ENCODE measurements around the gene CAPNS2. TPM values are rescaled to one million over a fixed set of nuclear protein-coding genes. Genes with fewer than 3 reads are reported as not detected.

CAPNS2 gene
- total and polyA plus RNA-seq, 9 of the 15 experiments (the other 6 are each of a cell fraction or from before 2014, with no cell fraction given), result 0.12 to 0.65 (median 0.24) TPM; not detected in 2

GRCh38 chr16:55534756-55535155, 31.7 kb upstream of the CAPNS2 start (continued):
- TF ChIP-seq, protein P1, sequence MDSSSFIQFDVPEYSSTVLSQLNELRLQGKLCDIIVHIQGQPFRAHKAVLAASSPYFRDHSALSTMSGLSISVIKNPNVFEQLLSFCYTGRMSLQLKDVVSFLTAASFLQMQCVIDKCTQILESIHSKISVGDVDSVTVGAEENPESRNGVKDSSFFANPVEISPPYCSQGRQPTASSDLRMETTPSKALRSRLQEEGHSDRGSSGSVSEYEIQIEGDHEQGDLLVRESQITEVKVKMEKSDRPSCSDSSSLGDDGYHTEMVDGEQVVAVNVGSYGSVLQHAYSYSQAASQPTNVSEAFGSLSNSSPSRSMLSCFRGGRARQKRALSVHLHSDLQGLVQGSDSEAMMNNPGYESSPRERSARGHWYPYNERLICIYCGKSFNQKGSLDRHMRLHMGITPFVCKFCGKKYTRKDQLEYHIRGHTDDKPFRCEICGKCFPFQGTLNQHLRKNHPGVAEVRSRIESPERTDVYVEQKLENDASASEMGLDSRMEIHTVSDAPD (CRISPR knock-in tag; IDR thresholded peaks at IDR 0.05), result no peak
- TF ChIP-seq ZNF347 (CRISPR knock-in tag; IDR thresholded peaks at IDR 0.05; ENCODE audit: low read depth), result no peak

DNA sequence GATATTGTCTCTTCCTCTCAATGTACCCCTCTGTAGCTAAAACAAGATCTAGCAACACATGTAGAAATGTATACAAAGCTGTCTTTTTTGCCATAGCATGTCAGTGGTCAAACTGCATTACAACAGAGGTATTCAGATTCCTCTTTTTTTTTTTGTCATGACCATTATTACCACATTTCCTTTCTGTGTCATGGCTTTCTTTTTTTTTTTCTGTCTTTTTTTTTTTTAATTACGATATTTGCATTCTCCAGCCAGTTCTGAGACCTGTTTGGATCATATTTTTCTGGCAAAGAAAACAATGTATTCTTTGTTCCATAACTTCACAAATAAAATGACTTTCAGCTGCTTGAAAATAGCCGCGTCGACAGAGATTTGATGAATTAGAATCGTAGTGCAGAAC, 27.4 kb upstream of the CAPNS2 start:
- no TSS peak for BruUV-seq (replicated peaks)

More for the DNA sequence above, 27.4 kb upstream of the CAPNS2 start:
- FAIRE-seq (no peak), ATAC-seq (no peak), DNase-seq (ENCODE audit: extremely low read depth in 1 of 4, low spot score in 3 of 4) (no peak)
- Histone ChIP-seq H3K9me3 (replicated peaks; ENCODE audit: control insufficient read depth, insufficient read depth, low read depth, low read length) (no peaks in the 10 kb centered on the region), H3K4me3 (no peak overlapping the region), H3K27me3 (ENCODE audit: control insufficient read depth in 2 of 2, insufficient read depth in 2 of 2, low read length in 2 of 2) (no peaks in the 10 kb centered on the region), H4K20me1 (replicated peaks; ENCODE audit: control insufficient read depth, insufficient read depth, low read length) (peaks cover 3% of the 10 kb centered on the region; the same call in 1 of the 2 replicates), H3K9ac (ENCODE audit: insufficient read depth in 1 of 2, low read depth in 2 of 2, low read length in 2 of 2) (no peak overlapping the region), H3K27ac (ENCODE audit: extremely low read depth, low read depth, low read length) (no peak overlapping the region), H3K4me1 (replicated peaks in 1 of 2; ENCODE audit: control insufficient read depth in 2 of 2, insufficient read depth in 2 of 2, low read length in 2 of 2) (no peaks in the 10 kb centered on the region), H3K4me2 (ENCODE audit: insufficient read depth, low read length) (no peak overlapping the region), H3K36me3 (ENCODE audit: control insufficient read depth, insufficient read depth, low read length) (no peaks in the 10 kb centered on the region), H2AFZ (ENCODE audit: low read depth, low read length) (no peak overlapping the region), H3K79me2 (ENCODE audit: control insufficient read depth, insufficient read depth, low read length) (no peaks in the 10 kb centered on the region), H3K9me1 (ENCODE audit: control insufficient read depth, insufficient read depth, low read length) (no peaks in the 10 kb centered on the region)
- intact Hi-C loops (cut with micrococcal nuclease), result no loop called here
- WGBS (ENCODE audit: insufficient coverage, low coverage, missing lambda C conversion rate), result 53% methylated on average over 5 of the region's 5 CpGs
- CTCF ChIA-PET (ENCODE audit: low intra/inter-chr PET ratio), result interaction anchor here (1.9 kb wide), 1 partner anchor 74 kb away, joined by 7 read pairs; no protein-coding TSS in a partner anchor
- no peak for TF ChIP-seq RFX5 (IDR thresholded peaks at IDR 0.05; ENCODE audit: low read depth, low read length)
- no peak for TF ChIP-seq ZNF57 (CRISPR knock-in tag; IDR thresholded peaks at IDR 0.05)
- TF ChIP-seq ZNF12 (CRISPR knock-in tag; IDR thresholded peaks at IDR 0.05), result no peak
- TF ChIP-seq, protein P2, sequence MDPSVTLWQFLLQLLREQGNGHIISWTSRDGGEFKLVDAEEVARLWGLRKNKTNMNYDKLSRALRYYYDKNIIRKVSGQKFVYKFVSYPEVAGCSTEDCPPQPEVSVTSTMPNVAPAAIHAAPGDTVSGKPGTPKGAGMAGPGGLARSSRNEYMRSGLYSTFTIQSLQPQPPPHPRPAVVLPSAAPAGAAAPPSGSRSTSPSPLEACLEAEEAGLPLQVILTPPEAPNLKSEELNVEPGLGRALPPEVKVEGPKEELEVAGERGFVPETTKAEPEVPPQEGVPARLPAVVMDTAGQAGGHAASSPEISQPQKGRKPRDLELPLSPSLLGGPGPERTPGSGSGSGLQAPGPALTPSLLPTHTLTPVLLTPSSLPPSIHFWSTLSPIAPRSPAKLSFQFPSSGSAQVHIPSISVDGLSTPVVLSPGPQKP (CRISPR knock-in tag; IDR thresholded peaks at IDR 0.05), result no peak
- POLR2A ChIA-PET, result interaction anchor here (0.9 kb wide), 1 partner anchor 25 kb away, joined by 3 read pairs; no protein-coding TSS in a partner anchor
- in situ Hi-C loops (cut with MboI), result no loop called here

Measured in K562 (cell line).